ENCODE measurements around the gene UBE2L3. TPM values are rescaled to one million over a fixed set of nuclear protein-coding genes. Genes with fewer than 3 reads are reported as not detected.

UBE2L3 gene
- total and polyA plus RNA-seq, 2 of the 8 experiments (the other 6 are each of a cell fraction or from before 2014, with no cell fraction given): 63.5 to 90.0 TPM

DNA sequence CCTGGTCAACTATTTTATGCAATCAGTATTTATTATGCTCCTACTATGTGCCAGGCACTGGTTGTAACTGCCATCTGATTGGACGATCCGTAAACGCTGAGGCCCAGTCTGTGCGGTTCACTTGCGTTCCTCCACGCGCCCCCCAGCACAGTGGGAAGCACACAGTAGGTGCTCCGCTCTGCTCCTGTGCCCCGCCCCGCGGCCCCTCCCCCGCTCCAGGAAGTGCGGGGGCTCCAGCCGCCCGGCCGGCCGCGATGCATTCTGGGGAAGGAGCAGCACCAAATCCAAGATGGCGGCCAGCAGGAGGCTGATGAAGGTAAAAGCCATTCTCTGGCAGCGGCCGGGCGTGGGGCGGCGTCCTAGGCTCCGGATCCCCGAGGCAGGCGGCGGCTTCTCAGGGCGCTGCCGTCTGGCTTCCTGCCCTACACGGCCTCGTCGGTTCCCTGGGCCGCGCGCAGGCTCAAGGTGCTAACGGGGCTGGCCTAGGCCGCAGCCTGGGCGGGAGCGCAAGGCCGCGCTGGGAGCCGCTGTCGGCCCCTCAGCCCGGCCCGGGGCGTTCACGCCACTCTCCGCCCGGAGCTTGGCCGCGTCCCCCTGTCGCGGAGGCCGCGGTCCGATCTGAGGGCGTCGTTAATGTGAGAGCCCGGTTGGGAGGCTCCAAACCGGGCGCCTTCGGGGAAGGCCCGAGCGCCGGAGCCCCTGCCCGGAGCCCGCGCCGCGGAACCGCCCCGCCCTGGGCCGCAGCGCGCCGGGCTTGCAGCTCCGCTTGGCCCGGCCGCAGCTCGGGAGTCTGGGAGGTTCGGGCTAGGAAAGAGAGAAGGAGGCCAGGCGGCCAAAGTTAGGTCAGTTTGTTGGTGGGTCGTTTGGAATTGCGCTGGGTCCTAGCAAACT is at the start of gene UBE2L3 (continued):
- TF ChIP-seq, protein P1, sequence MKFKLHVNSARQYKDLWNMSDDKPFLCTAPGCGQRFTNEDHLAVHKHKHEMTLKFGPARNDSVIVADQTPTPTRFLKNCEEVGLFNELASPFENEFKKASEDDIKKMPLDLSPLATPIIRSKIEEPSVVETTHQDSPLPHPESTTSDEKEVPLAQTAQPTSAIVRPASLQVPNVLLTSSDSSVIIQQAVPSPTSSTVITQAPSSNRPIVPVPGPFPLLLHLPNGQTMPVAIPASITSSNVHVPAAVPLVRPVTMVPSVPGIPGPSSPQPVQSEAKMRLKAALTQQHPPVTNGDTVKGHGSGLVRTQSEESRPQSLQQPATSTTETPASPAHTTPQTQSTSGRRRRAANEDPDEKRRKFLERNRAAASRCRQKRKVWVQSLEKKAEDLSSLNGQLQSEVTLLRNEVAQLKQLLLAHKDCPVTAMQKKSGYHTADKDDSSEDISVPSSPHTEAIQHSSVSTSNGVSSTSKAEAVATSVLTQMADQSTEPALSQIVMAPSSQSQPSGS (IDR thresholded peaks at IDR 0.05; ENCODE audit: low read length): no peak
- no peak for TF ChIP-seq RAD21 (IDR thresholded peaks at IDR 0.05 in 1 of 2, conservative IDR thresholded peaks at IDR 0.05 in 1 of 2; ENCODE audit: low read depth in 2 of 2, low read length in 2 of 2)
- TF ChIP-seq SIRT6 (IDR thresholded peaks at IDR 0.05; ENCODE audit: low read length): no peak
- no peak for TF ChIP-seq JUND (IDR thresholded peaks at IDR 0.05; ENCODE audit: low read length)
- peak; percentile 49; the same call in 1 of the 2 replicates for TF ChIP-seq SP1 (IDR thresholded peaks at IDR 0.05; ENCODE audit: low read depth, low read length)
- TF ChIP-seq CREB1 (IDR thresholded peaks at IDR 0.05): no peak
- TF ChIP-seq SRF (IDR thresholded peaks at IDR 0.05; ENCODE audit: low read depth, low read length): no peak
- TF ChIP-seq, protein P2, sequence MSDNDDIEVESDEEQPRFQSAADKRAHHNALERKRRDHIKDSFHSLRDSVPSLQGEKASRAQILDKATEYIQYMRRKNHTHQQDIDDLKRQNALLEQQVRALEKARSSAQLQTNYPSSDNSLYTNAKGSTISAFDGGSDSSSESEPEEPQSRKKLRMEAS (IDR thresholded peaks at IDR 0.05): peak; percentile 32; the same call in 1 of the 2 replicates
- no peak for TF ChIP-seq ATF3 (IDR thresholded peaks at IDR 0.05; ENCODE audit: insufficient read depth, low read depth, low read length)
- no peak for TF ChIP-seq USF2 (IDR thresholded peaks at IDR 0.05; ENCODE audit: low read length)
- peak; percentile 44 for TF ChIP-seq ASH2L (IDR thresholded peaks at IDR 0.05; ENCODE audit: low read length)
- TF ChIP-seq NANOG (IDR thresholded peaks at IDR 0.05; ENCODE audit: insufficient read depth, low read depth, low read length, poor library complexity, severe bottlenecking): no peak
- 0 out of 4 replicates have a peak, but pooled peaks have one; percentile 13 to 14 for TF ChIP-seq SIN3A (conservative IDR thresholded peaks at IDR 0.05 in 1 of 2, IDR thresholded peaks at IDR 0.05 in 1 of 2; ENCODE audit: low read depth in 1 of 2, low read length in 2 of 2)
